OCI-LY3 (cell line): ENCODE measurements around the gene SETBP1.

Experiments
- EZH2phosphoT487 ChIP-seq: fragments of 200-600 bp; shearing (Covaris generic); IDR thresholded peaks from 2 replicates; pipeline ENCODE4 v1.6.1; 2018; ENCODE audit warnings: antibody characterized with exemption, mixed run types, low read depth
- TF ChIP-seq, protein P1 (sequence below): fragments of 200-600, 300-600 bp; sonication (generic); IDR thresholded peaks from 2 replicates; pipeline ENCODE4 v1.5.1; 2014; ENCODE audit warnings: antibody characterized with exemption, low read length, low read depth

DNA sequence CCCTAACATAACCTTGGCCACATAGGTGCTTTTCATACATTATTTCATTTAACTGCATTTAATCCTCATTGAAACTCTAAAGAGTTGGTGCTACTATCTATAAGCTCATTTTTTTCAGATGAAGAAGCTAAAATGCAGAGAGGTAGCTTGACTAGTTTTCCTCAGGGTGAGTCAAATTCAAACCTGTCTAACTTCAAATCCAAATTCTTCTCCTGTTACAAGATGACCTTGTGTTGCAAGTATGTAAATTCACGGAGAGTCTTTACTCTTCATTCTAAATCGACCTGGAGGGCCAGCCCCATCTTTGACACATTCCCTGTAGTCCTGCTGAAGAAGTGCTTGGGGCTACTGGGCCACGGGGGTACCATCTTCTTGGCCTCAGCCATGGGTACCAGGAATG is 8.2 kb upstream of the SETBP1 start:
- TF ChIP-seq, protein P1, sequence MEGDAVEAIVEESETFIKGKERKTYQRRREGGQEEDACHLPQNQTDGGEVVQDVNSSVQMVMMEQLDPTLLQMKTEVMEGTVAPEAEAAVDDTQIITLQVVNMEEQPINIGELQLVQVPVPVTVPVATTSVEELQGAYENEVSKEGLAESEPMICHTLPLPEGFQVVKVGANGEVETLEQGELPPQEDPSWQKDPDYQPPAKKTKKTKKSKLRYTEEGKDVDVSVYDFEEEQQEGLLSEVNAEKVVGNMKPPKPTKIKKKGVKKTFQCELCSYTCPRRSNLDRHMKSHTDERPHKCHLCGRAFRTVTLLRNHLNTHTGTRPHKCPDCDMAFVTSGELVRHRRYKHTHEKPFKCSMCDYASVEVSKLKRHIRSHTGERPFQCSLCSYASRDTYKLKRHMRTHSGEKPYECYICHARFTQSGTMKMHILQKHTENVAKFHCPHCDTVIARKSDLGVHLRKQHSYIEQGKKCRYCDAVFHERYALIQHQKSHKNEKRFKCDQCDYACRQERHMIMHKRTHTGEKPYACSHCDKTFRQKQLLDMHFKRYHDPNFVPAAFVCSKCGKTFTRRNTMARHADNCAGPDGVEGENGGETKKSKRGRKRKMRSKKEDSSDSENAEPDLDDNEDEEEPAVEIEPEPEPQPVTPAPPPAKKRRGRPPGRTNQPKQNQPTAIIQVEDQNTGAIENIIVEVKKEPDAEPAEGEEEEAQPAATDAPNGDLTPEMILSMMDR: no peak
- TF ChIP-seq EZH2phosphoT487: no peak
